GM18508 (cell line): Measurements from ENCODE around the gene ARSK.

Source experiments
- ATAC-seq: cut with Tn5 transposase; IDR thresholded peaks from one replicate; pipeline ENCODE4 v1.9.1; 2021; ENCODE audit warnings: moderate number of reproducible peaks; ENCODE audit not compliant: insufficient read depth, unreplicated experiment

Gene ARSK

GRCh38 chr5:95554647-95555548 lies at the start of gene ARSK, which contains the start of gene SKIC3:
Gene ARSK (plus strand): TSS chr5:95555101. CDS start chr5:95555279, 178 bp downstream.
Gene SKIC3 (minus strand): TSS chr5:95554977. CDS start chr5:95547150, 7,827 bp downstream.
- ATAC-seq: peak; percentile 83

DNA sequence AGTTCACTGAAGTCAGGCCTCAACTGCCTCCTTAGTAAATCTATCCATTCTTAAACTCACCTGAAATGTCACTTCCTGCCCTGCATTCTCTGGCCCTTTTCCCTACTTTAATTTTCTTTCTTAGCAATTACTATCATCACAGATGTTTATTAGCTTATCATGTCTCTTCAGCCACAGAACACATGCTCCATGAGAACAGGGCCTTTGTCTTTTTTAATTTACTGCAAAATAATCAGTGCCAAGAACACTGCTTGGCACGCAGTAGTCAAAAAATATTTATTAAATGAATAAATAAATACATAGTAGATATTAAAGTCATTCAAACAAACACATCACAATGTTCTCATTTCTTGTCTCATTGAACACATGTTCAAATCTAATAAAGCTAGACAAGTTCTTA lies 46.4 kb upstream of the ARSK start:
- no peak for ATAC-seq

DNA sequence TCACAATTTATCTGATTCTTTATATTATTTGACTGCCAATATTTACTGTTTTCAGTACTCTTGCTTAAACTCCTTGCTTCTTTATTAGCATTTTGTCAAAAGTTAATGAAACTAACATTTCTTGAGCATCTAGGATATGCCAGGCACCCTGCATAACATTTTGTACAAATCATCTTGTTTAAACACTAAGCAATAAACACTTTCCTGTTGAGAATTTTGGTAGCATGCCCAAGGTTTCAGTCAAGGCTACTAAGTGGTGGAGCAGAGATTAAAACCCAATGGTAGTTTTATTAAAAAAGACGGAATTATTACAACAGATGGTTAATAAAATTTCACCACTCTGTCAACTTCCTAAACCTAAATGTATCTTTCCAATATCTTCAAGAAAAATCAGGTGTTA lies 43.3 kb upstream of the ARSK start:
- ATAC-seq: no peak

- no peak for ATAC-seq
Measured at GRCh38 chr5:95518417-95518816, 36.5 kb upstream of the ARSK start.

- no peak for ATAC-seq
Measured at GRCh38 chr5:95519151-95519550, 35.8 kb upstream of the ARSK start.

DNA sequence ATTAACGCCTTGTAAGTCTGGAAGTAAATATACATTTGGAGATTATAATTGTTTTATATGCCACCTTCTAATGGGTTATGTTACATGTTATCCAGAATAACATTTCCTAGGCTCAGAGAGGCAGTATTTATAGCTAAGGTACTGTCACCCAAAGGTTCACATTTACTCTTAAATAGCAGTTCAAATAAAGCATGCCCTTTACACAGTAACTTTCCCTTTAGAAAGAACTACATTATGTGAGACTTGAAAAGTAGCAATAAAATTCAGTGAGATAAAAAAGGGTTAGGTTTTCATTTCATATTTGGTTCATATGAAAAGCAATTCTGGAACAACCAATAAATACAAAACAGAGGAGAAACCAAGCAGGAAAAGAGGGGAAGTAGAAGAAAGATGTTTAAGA lies 35.2 kb upstream of the ARSK start:
- ATAC-seq: no peak

GRCh38 chr5:95520206-95520605 lies 34.7 kb upstream of the ARSK start:
- no peak for ATAC-seq

DNA sequence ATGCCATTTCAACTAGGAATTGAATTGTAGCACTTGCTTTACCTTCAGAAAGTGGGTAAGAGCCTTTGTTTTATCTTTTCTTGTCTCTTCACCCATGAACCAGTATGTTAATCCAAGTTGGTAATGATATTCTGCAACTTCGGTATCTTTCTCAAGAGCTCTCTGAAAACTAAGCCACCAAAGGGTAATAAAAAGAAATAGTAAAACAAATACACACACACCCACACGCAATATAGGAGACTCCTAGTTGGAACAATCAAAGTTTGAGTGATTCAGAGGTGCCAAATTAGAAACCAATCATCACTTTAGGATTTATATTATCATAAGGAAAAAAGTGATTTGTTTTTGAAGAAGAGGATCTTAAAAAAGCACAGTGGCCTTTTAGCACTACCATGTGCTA lies 30.5 kb upstream of the ARSK start:
- no peak for ATAC-seq

DNA sequence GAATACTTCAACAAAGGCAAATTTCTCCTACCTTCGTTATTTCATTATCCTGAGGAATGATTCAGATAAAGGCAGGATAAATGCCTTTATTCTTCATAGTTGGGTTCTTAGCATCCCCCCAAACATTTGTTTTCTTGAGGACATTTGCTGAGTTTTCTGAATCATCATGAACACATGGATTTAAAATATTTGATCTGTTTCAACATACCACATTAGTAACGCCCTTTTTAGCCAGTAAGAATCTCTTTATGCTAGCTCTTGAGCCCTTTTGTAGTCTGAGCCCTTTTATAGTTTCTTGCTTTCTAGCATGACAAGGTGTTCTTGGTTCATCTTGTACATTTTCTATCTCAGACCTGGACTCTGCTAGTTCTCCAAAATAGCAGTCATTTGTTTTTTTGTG lies 28.0 kb upstream of the ARSK start:
- ATAC-seq: no peak

- ATAC-seq: no peak
Measured at GRCh38 chr5:95528565-95528964, 26.3 kb upstream of the ARSK start.

DNA sequence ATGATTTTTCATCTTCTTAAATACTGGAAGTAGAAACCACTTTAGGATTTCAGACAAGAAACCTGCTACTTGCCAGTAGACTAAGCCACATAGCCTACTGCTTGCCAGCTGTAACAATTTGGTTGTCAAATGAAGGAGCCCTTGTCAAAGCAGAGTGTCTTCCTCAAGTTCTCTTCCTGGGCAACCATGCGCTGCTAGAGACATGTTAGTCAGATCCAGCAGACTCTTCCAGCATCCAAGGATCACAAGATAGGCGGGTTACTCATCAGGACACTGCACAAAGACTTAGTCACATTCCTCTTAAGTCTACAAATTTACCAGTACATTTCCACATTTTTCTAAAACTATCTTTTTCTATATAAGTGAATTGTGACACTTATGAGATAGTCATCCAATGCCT lies 24.5 kb upstream of the ARSK start:
- ATAC-seq: no peak

GRCh38 chr5:95531491-95531890 lies 23.4 kb upstream of the ARSK start:
- no peak for ATAC-seq

- ATAC-seq: no peak
Measured at GRCh38 chr5:95532415-95532814, 22.5 kb upstream of the ARSK start.

DNA sequence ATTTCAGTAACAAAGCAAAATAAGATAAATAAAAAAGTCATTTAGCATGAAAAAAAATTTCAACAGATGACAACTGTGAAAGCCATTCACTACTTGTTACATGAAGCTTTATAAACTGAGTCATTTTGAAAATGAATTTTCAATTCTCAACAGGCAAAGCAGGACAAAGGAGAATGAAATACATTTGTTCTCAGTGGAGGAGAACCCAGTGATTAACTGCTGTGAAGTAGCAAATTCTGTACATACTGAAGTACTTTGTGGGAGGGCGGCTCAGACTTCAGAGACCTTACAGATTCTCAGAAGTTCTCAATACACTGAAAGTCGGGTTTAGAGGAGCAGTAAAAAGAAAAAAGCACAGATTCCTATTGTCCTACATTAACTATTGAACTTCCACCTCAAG lies 21.8 kb upstream of the ARSK start:
- ATAC-seq: no peak

GRCh38 chr5:95533761-95534160 lies 21.1 kb upstream of the ARSK start:
- no peak for ATAC-seq

DNA sequence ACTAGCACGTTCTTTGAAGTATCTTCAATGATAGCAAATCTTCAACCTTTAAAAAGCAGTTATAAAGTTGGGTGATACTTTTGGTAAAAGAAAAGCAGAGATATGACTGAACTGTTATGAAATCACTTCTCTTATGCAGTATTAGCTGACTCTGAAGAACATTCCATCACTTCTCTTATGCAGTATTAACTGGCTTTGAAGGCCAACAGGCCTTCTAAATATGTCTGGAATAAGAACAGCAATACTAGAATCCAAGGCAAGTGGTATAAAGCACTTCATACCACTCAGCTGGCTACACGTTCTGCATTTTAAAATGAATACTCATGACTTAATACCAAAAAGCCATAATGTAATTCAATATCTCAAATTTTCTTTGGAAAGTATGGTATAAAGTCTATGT lies 17.4 kb upstream of the ARSK start:
- ATAC-seq: no peak

DNA sequence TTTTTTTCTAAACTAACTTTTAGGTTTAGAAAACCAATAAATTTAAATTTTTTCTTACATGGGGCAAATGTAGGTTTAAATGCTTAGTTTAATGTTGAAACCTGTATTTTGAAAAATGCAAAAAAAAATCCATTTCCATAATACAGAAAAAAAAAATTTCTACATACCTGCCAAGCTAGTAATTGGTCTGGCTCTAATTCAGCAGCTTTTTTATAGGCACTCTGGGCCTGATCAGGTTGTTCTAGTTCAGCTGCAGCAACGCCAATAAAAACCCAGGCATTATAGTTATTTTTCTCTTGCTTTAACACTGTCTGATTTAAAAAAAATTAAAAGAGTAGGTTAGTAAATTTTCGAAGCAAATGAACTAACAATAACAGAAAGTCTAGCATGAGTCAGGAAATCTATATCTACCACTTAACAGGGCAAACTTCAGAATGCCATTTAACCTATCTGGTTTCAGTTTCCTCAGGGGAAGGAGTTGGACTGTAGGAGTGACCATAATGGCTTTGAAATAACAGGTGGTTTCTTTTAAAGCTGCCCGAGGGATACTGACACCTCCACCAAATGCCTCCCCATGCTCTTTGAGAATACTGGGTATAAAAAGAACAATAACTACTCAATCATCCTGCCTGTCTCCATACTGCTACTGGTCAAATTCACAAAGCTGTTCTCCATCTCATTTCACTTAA lies 11.7 kb upstream of the ARSK start:
- ATAC-seq: no peak

GRCh38 chr5:95549030-95549429 lies 5.9 kb upstream of the ARSK start:
- no peak for ATAC-seq

GRCh38 chr5:95554331-95554646 lies 612 bp upstream of the ARSK start:
- peak; percentile 3 for ATAC-seq

- no peak for ATAC-seq
Measured at GRCh38 chr5:95555553-95555952, 652 bp downstream of the ARSK start.

GRCh38 chr5:95557841-95558240 lies 2.9 kb downstream of the ARSK start:
- no peak for ATAC-seq

DNA sequence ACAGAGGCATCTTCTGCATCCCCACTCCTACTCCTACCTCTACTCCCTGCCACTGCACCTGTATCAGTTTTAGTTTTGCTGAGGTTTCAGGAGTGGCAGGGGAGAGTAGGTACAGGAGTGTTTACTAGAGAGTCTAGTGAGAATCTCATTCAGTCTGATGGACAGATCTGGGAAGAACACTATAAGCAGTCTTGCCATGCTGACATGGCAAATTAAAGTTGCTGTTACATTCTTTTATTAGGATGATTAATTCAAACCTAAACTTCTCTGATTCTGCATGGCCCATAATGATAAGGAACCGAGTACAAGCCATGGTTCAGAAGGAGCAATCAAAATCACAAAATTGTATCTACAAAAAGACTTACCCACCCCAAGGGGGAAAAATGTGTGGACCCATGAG lies 7.4 kb downstream of the ARSK start:
- ATAC-seq: no peak
